ENCODE results near the gene HSBP1L1.
"Not testable (repeated sequence)": the region's sequence is repeated elsewhere in the genome, so short reads cannot be mapped to it uniquely, and the experiment has no call there.

Gene HSBP1L1

DNA sequence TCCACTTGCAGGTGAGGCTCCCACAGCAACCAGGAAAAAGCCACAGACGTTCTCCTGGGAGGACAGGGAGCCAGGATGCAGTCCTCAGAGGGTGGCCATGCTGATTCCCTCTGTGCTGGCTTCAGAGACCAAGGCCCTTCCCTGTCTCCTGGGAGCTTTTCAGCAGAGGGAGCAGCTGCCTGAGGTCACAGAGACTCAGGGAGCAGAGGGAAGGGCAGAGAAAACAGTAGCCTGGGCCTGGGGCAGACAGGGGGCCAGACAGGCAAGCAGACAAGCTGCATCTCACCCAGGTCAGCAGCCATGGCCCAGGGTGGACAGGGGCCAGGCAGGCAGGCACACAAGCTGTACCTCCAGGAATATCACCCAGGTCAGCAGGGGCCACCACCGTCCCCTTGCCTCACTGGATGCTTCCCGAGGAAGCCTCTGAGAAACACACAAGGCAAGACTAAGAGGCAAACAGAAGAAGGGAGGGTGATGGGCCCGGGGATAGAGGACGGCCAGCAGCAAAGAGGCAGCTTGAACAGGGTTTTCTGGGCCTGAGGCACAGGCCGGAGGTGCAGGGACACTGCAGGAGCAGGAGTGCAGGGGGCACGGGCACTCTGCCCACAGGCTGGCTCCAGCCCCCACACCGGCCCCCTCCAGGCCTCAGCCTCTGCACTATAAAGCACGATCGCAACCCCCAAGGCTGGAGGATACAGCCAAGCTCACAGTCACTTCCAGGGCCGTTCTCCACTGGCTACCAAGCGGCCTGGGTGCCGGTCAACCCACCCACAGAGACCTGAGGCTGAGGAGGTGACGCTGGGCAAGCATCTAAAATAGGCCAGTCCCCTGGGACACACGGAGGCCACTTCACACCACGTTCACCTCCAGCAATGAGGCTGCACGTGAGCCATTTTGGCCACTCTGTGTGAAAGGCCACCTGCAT is 19.1 kb upstream of the HSBP1L1 start:
- FAIRE-seq = no peak

DNA sequence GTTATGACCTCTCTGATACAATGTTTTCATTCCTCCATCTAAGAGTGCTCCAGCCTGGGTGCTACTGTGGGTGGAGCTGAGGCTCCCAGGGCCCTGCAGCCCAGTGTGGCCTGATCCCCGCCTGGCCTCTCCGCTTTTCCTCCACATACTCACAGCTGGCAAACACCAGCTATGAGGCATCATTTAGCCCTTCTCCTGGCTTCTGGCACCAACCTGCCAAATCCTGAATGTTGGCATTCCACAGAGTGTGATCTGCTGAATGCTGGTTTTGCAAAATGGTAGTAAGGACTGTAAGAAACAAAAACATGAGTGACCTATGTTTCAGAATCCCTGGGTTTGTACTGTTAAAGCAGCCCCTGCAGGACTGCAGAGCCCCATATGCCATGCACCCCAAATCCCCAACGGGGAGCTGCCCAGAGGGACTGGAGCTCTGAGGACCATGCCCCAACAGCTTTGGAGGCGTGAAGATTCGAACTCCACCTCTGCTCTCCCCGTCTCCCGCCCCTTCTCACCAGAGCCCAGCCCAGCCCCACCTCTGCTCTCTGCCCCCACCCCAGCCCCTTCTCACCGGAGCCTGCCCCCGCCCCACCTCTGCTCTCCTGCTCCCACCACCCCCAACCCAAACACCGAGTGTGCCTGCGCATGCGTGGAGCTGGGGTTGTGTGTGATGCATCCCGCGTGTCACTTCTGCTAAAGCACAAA is 17.2 kb upstream of the HSBP1L1 start:
- FAIRE-seq = no peak

DNA sequence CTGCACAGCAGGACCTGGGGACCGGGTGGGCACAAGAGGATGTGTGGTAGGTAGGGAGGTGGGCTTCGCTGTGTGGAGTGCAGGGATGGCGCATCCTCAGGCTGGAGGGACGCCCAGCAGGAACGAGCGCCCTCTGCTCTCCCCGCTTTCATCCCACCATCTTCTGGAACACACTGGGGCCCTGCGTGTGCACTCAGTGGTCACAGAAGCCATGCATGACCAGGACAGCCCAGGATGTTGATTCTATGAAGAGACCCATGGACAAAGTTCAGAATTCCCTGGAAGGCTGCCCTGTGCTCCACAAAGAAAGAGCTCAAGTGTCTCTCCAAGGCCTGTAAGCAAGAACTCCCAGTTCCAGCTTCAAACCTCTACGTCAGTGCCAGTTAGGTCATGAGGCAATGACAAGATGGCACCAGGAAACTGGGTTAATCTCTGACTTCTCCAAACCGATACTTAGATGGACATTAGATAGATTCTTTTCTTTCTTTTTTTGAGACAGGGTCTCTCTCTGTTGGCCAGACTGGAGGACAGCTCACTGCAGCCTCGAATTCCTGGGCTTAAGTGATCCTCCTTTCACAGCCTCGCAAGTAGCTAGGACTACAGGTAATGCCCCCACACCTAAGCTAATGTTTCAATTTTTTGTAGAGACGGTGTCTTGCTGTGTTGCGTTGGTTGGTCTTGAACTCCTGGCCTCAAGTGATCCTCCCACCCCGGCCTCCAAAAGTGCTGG is 16.4 kb upstream of the HSBP1L1 start:
- no peak for FAIRE-seq

DNA sequence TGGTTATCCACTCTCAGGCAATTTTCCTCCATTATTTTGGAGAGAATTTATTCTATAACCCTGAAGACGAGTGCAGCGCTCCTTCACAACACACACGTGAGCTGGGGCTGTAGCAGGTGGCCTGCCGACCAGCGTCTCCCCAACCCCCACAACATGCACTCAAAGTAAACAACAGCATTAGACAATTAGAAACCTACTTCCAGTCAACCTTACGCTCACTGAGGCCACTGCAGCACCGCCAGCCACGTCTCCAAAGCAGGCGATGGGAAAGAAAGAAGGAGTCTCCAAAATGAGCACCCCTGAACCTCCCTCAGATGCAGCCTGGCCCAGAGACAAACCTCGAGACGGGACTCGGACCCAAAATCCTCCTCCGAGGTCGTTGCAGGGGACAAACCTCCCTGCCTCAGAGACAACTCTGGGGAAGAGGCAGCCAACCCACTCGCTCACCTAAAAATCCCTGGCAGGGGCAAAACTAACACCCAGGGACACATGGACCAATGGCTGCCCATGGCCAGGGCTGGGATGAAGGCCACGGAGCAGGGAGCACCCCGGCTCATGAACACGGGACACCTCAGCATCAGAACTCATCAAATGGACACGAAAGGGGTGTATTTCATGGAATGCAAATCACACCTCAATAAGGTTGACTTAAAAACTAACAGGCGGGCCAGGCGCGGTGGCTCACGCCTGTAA is 15.6 kb upstream of the HSBP1L1 start:
- FAIRE-seq = no peak

DNA sequence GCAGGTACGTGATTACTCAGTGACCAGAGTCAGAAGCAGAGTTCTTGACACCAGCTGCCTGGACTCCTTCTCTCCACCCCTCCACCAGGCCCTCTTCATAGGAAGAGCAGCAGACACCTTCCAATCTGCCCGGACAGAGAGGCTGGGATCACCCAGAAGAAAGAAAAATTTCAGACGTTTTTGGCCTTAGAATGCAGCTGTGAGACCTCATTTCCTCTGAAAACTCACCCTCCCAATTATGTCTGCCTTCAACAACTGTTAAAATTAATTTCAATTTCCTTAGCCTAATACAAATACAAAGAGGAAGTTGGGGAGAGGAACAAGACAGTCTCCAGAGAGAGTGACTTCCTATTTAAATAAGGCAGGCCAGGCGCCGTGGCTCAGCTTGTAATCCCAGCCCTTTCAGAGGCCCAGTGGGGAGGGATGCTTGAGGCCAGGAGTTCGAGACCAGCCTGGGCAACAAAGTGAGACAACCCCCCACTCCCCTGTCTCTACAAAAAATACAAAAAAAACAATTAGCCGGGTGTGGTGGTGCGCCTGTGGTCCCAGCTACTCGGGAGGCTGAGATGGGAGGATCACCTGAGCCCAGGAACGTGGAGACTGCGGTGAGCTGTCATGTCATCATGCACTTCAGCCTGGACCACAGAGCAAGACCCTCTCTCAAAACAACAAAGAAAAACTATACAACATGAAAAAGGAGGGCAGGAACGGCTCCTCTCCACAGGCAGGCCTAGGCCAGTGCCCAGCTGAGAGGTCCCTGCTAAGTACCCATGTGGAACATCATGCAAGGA is 14.6 kb upstream of the HSBP1L1 start:
- no peak for FAIRE-seq

DNA sequence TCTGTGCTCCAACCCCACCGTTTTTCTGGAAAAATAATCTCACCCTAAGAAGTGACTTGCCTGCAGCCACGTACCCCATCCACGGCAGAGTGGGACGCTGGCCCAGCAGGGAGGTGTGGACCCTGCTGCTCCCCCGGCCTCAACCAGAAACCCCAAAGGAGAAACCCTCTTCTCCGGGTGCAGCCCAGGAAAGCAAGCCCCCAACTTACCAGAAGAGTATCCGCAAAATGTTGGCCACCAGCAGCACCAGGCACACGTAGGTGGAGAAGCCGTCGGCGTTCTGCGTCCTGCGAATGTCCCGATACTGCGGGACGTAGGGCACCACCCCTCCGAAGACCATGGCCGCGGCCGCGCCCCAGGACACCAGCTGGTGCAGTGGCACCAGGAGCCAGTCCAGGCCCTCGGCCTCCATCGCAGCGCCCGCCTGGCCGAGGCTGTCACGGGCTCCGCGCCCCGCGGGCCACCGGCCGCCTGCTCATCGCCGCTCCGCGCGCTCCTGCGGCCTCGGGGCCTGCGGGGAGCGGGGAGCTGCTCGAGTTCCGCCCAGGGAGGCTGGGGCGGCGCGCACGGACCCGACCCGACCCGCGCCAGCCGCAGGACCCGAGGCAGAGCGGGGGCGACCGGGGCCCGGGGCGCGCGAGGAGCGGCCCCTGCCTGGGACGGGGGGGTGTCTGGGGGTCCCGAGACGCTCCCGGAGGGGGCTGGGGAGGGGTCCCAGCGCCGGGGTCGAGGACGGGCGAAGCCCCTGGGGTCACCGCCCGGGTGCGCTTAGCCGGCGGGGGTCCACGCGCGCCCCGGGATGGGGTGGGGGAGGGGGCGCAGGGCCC is 13.7 kb upstream of the HSBP1L1 start:
- FAIRE-seq = no peak

DNA sequence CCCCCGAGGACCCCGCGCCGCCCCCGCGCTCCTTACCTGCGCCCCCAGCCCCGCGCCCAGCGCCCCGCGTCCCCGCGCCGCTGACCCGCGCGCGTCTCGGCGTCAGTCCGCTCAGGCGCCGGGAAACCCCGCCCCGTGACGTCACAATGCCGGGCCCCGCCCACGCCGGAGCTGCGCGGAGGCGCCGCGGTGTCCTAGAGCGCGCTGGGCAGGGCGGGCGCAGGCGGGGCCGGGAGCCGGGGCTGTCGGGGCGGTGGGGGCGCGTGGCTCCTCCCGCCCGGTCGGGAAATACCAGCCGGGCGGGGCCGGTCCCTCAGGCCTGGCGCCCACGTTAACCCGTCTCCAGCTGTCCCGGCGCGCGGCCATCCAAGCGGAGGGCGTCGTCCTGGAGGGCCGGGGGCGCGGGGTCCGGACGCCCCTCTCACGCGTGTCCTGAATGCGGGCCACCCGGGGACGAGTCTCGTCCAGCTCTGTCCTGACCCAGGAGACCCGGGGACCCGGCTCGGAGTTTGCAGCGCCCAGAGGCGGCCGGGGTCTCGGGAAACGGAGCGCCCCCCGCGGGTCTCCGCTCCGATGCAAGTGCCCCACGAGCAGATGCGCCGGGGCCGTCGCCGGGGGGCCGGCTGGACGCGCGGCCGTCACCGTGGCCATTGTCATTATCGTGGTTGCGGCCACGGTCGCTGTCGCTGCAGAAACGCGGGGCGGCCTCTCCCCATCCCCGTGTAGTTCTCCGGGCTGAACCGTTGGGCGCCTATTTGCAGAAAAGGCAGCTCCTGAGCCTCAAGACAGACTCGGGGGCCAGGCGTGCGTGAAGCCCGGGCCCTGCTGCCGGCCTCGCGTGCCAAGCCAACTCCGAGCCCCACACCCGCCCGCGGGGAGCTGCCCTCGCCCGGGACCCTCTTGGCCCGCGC is 12.6 kb upstream of the HSBP1L1 start, which contains the start of gene SLC66A2:
SLC66A2 (minus strand) TSS at position 109 of the 911 bp plus-strand sequence. CDS start 727 bp downstream, outside the sequence.
- no peak for FAIRE-seq

DNA sequence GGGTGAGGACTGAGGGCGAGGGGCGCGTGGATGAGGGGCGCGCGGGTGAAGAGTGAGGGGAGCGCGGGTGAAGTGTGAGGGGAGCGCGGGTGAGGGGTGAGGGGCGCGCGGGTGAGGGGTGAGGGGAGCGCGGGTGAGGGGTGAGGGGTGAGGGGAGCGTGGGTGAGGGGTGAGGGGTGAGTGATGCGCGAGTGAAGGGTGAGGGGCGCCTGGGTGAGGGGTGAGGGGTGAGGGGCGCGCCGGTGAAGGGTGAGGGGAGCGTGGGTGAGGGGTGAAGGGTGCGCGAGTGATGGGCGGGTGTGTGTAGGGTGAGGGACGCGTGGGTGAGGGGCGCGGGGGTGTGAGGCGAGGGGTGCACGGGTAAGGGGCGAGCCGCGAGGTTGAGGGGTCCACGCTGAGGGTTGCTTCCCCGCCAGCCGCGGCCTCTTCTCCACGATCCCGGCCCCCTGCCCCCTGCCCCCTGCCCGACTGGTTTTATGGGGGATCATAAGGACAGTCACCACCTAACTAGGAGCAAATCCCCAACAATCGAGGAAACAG is 11.9 kb upstream of the HSBP1L1 start:
- no peak for FAIRE-seq

DNA sequence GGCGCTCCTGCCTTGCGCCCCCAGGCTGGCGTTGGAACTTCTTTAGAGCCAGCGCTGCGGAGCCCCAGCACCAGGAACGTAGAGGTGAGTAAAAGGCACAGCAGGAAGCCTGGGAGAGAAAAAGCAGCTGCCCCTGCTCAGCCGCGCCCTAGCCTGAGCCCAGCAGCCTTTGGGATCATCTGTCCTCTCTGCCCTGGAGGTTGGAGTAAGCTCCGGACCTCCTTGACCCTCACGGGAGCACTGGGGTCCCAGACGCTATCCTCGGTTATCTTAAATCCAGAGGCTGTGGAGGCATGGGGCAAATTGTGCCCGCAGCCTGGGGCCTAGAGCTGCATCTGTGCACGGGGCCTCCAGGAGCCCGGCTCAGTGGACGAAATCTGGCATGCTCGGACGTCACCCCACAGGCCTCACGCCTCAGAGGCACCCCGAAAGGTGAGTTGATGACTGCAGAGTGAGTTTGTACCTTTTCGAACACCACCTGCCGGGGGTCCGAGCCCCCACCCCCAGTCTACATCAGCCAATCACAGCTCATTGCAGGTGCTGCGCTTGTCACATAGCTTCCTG is 11.4 kb upstream of the HSBP1L1 start:
- no peak for FAIRE-seq

DNA sequence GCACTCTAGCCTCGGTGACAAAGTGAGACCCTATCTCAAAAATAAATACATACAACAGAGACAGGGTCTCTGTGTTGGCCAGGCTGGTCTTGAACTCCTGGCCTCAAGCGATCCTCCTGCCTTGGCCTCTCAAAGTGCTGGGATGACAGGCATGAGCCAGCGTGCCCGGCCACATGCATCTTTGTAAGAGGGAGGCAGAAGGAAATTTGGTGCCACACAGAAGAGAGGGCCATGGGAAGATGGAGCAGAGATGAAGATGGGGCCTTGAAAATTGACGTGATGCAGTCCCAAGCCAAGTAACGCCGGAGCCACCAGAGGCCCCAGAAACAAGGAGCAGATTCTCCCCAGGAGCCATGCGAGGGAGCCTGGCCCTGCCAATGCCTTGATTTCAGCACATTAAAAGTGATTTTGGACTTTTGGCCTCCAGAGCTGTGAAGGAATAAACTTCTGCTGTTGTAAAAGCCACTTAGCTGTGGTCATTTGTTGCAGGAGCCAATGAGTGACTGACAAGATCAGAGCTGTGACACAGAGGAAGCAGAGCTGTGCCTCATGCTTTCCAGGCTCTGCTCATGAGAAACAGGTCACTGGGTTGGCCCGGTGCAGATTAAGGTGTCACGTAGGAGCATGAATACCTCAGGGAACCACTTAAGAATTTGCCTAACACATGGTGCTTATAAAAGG is 10.3 kb upstream of the HSBP1L1 start:
- FAIRE-seq = no peak

DNA sequence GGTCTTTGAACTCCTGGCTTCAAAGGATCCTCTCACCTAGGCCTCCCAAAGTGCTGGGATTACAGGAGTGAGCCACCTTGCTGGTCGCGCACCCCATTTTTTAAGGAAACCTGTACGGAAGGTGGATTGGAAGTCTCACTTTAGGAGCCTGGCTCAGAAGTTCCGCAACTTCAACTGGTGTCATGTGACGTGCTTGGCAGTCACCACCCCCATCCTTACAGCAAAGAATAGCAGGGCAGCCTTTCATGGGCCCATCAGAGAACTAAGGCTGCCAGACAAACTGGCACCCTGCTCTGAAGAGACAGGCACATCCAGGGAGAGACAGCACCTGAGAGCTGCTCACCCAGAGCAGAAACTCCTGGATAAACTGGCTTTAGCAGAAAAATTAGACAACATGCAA is 9.7 kb upstream of the HSBP1L1 start:
- no peak for FAIRE-seq

DNA sequence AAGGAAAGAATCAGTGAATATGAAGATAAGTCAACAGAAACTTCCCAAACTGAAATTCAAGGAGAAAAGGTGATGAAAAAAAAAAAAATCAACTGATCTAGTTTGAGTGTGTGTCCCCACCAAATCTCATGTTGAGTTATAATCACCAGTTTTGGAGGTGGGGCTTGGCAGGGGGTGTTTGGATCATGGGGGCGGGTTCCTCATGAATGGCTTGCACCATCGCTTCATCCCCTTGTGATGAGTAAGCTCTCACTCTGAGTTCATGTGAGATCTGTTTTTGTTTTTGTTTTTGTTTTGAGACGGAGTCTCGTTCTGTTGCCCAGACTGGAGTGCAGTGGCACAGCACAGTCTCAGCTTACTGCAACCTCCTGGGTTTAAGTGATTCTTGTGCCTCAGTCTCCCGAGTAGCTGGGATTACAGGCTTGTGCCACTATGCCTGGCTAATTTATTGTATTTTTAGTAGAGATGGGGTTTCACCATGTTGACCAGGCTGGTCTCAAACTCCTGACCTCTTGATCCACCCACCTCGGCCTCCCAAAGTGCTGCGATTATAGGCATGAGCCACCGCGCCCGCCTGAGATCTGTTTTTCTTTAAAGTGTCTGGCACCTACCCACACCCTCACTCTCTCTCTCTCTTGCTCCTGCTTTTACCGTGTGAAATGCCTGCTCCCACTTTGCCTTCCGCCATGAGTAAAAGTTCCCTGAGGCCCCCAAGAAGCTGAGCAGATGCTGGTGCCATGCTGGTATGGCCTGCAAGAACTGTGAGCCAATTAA is 9.0 kb upstream of the HSBP1L1 start:
- no peak for FAIRE-seq

DNA sequence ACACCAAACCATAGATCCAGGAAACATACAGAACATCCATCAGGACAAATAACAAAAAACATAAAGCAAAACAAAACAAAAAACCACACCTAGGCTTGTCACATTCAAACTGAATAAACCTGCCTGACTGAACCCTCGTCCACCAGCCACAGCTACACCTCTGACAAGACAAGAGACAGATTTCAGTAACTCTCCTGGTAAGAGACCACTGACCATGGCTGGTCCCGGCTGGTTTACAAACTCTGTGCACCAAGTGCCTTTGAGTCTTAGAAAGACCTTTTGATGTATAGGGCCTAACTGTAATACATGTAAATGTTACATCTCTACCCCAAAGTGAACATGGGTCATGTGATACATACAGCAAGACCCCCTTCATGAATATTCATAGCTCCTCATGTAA is 8.2 kb upstream of the HSBP1L1 start:
- no peak for FAIRE-seq

DNA sequence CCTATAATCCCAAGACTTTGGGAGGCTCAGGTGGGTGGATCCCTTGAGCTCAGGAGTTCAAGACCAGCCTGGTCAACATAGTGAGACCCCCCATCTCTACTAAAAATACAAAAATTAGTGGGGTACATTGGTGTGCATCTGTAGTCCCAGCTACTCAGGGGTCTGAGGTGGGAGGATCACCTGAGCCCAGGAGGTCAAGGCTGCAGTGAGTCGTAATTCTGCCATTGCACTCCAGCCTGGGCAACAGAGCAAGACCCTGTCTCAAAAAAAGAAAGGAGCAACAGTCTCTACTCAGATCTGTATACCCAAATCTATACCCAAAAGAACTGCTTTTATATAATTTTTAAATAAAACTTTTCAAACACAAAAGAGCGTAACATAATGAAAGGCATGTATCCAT is 5.5 kb upstream of the HSBP1L1 start:
- no peak for FAIRE-seq

DNA sequence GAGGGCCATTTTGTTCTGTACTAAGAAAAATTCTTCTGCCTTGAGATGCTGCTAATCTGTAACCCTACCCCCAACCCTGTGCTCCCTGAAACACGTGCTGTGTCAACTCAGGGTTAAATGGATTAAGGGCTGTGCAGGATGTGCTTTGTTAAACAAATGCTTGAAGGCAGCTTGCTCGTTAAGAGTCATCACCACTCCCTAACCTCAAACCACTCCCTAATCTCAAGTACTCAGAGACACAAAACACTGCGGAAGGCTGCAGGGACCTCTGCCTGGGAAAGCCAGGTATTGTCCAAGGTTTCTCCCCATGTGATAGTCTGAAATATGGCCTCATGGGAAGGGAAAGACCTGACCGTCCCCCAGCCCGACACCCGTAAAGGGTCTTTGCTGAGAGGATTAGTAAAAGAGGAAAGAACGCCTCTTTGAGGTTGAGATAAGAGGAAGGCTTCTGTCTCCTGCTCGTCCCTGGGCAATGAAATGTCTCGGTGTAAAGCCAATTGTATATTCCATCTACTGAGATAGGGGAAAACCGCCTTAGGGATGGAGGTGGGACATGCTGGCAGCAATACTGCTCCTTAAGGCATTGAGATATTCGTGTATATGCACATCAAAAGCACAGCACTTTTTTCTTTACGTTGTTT is 4.2 kb upstream of the HSBP1L1 start:
- not testable (repeated sequence) for FAIRE-seq

DNA sequence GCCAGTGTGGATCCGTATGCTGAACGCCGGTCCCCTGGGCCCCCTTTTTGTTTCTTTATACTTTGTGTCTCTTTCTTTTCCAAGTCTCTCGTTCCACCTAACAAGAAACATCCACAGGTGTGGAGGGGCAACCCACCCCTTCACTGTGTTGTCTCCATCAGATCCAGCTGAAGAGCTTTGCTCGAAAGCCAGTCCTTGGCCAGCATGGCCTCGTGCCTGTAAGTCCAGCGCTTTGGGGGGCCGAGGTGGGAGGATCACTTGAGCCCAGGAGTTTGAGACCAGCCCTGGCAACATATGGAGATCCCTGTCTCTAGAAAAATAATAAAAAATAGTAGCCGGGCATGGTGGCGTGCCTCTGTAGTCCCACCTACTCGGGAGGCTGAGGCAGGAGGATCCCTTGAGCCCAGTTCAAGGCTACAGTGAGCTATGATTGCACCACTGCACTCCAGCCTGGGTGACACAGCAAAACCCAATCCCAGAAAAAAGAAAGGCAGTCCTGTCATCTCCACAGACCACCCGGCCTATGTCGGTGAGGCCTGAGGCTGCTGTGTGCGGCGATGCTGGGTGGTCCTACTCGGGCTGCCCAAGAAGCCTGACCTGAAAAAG is 3.4 kb upstream of the HSBP1L1 start:
- no peak for FAIRE-seq
